ENCODE results near the gene FBN1. TPM values are rescaled to one million over a fixed set of nuclear protein-coding genes. Genes with fewer than 3 reads are reported as not detected.

The FBN1 gene
- total and polyA plus RNA-seq, 8 donors, result 83.1 to 144 (median 94.0) TPM

DNA sequence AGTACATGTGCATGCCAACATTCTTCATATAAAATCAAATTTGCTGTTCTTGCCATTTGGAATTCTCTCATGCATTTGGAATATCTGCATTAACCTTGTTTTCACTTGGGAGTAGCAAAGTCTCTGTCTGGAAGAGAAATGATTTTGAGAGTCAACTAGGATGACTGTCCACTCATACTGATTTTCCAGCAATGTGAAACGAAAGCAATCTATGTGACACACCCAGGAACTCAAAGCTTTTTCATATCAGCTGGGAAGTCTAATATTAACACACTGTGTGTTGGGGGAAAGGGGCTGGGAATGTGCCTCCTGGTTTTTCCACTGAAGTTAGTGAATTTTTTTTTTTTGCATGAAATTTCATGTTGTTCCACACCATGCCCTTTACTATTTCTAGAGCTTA lies 189.4 kb downstream of the FBN1 start:
- no peak for ATAC-seq
- intact Hi-C loops (cut with DNase I), result no loop called here
- Histone ChIP-seq H3K4me1 (no peaks in the 10 kb centered on the region), H3K9me3 (no peaks in the 10 kb centered on the region), H3K36me3 (peaks cover 0 to 61% of the 10 kb centered on the region in 2 donors), H3K27me3 (no peaks in the 10 kb centered on the region), H3K27ac (no peak overlapping the region), H3K4me3 (no peak overlapping the region)
- TF ChIP-seq, protein P1, sequence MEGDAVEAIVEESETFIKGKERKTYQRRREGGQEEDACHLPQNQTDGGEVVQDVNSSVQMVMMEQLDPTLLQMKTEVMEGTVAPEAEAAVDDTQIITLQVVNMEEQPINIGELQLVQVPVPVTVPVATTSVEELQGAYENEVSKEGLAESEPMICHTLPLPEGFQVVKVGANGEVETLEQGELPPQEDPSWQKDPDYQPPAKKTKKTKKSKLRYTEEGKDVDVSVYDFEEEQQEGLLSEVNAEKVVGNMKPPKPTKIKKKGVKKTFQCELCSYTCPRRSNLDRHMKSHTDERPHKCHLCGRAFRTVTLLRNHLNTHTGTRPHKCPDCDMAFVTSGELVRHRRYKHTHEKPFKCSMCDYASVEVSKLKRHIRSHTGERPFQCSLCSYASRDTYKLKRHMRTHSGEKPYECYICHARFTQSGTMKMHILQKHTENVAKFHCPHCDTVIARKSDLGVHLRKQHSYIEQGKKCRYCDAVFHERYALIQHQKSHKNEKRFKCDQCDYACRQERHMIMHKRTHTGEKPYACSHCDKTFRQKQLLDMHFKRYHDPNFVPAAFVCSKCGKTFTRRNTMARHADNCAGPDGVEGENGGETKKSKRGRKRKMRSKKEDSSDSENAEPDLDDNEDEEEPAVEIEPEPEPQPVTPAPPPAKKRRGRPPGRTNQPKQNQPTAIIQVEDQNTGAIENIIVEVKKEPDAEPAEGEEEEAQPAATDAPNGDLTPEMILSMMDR (IDR thresholded peaks at IDR 0.05), result no peak
- no peak for DNase-seq

DNA sequence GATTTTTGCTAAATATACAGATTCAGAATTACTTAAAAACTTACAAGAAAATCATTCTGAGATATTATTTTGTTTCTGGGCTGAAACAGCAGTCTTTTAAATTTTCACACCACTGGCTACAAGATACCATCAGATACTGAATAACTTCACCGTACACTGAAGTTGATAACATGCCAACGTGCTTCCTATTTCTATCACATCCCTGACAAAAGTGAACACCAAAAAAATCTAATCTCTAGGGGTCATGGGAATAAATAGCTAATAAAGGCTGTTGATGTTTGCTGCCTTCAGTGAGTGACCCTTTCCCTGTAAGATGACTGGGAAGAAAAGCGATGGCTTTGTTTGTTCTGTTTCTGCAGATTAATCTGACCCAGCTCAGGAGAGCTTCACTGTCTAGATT lies 193.8 kb downstream of the FBN1 start:
- TF ChIP-seq, protein P1 (IDR thresholded peaks at IDR 0.05), result no peak
- H3K27ac ChIP-seq, result no peak overlapping the region
- H3K9me3 ChIP-seq, result no peaks in the 10 kb centered on the region
- H3K4me3 ChIP-seq, result no peak overlapping the region
- peaks cover 0 to 50% of the 10 kb centered on the region in 2 donors for H3K36me3 ChIP-seq
- H3K4me1 ChIP-seq, result no peaks in the 10 kb centered on the region
- intact Hi-C loops (cut with DNase I), result no loop called here
- no peak for DNase-seq
- no peak for ATAC-seq
- no peaks in the 10 kb centered on the region for H3K27me3 ChIP-seq

DNA sequence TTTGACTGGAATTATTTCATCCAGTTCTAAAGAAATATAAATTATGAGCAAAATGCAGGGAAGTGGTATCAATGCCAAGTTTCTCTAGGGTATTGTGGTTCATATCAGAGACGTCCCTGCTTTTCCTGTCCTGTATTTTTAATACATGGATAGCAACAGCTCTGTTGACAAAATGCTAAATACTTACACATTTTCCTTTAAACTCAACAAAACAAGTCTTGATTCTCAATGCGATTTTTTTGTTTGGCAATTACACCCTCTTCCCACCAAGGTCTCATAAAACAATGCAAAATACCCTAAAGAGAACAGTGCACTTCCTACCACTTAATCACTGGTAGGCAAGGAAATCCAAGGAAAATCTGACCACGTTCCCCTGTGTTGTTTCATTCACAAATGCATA lies 194.3 kb downstream of the FBN1 start:
- Histone ChIP-seq H3K4me3 (no peak overlapping the region), H3K27me3 (no peaks in the 10 kb centered on the region), H3K9me3 (no peaks in the 10 kb centered on the region), H3K27ac (no peak overlapping the region), H3K36me3 (peaks cover 0 to 53% of the 10 kb centered on the region in 2 donors), H3K4me1 (no peaks in the 10 kb centered on the region)
- intact Hi-C loops (cut with DNase I), result no loop called here
- DNase-seq, result no peak
- TF ChIP-seq, protein P1 (IDR thresholded peaks at IDR 0.05), result no peak
- no peak for ATAC-seq

DNA sequence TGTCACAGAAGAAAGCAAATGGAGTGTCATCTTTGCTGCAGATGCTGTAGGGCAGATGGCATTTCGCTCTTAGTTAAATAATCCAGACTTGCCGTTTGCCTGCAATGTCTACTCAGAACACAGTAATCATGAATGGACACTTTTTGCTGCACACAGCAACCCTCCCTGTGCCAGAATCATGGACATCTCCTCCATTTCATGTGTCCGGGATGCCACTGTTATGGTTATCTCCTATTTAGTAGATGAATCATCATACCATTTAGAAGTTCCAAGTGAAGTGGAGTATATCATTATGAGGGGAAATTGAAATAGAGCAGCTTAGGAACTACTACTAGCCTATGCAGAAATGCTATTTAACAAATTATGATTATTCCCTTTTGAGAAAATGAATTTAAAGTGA lies 195.8 kb downstream of the FBN1 start:
- no peak overlapping the region for H3K4me3 ChIP-seq
- ATAC-seq, result no peak
- H3K36me3 ChIP-seq, result peaks cover 0 to 43% of the 10 kb centered on the region in 2 donors
- TF ChIP-seq, protein P1 (IDR thresholded peaks at IDR 0.05), result no peak
- intact Hi-C loops (cut with DNase I), result no loop called here
- no peak overlapping the region for H3K27ac ChIP-seq
- DNase-seq, result no peak
- no peaks in the 10 kb centered on the region for H3K9me3 ChIP-seq
- no peaks in the 10 kb centered on the region for H3K4me1 ChIP-seq
- no peaks in the 10 kb centered on the region for H3K27me3 ChIP-seq

DNA sequence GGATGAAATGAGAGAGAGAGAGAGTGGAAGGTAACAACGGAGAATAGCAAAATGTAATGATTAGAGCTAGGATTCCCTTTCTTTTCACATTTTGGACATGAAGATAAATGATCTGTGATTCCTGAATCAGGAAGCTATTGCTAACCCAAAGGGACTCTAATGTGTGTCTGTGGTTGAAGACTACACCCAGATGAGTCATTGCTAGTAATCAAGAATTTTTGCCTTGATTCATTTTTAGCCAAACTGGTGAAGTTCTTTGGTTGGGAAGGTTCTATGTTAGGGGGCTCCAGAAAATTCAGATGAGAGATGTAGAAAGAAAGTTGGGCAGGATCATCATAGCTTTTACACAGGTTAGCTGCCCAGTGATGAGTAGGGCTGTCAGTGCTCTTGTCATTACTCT lies 197.9 kb downstream of the FBN1 start:
- H3K4me3 ChIP-seq, result no peak overlapping the region
- DNase-seq (no peak), ATAC-seq (no peak)
- intact Hi-C loops (cut with DNase I), result no loop called here
- H3K27me3 ChIP-seq, result no peaks in the 10 kb centered on the region
- no peaks in the 10 kb centered on the region for H3K4me1 ChIP-seq
- H3K27ac ChIP-seq, result no peak overlapping the region
- H3K36me3 ChIP-seq, result peaks cover 0 to 39% of the 10 kb centered on the region in 2 donors
- TF ChIP-seq, protein P1 (IDR thresholded peaks at IDR 0.05), result no peak
- no peaks in the 10 kb centered on the region for H3K9me3 ChIP-seq
